Kidney tubule cell (primary cell): Measurements from ENCODE around the gene HDHD3.

Source experiments
- DNase-seq: peaks from one replicate; pipeline ENCODE4 v3.0.0-alpha.2; 2018; ENCODE audit warnings: low spot score

HDHD3 gene

DNA sequence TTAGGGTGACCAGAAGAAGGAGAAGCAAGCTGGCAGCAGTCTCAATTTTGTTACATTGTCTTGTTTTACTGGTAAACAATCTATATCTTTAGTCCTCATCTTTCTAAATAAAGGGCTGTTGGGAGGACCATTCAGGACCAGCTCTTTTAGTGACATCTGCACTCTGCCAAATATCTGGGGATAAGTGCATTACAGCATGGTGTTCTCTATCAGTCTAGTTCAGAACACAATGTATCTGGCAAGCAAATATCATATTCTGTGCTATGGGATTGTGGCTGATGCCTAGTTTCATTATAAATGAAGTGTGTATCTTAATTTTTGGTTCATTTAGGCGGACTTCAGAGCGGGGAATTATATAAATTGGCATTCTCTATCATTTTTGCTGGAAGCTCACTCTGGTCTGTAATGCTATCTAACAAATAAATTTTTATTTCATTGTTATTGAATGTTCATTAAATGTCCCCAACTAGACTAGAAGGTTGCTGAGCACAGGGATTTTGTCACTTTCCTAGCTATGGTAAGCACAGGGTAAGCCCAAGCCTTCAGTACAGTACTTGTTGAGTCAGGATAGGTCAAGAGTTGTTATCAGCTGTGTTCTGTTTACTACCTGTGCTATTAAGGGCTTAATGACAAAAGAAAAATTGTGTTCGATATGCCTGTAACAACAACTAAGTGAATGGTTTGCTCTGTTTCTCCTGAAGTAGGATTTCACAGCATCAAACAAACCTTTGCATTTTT, 48.6 kb downstream of the HDHD3 start:
- no peak for DNase-seq

- no peak for DNase-seq
Measured at GRCh38 chr9:113326230-113326629, 50.6 kb downstream of the HDHD3 start.
